AG04449 (cell line): ENCODE results near the gene USH2A.

ENCODE experiments used
- CTCF ChIA-PET: fragments of 350-600 bp; formaldehyde crosslinking; extraction: SDS; loops from one replicate; lab custom pipeline; 2021; ENCODE audit warnings: antibody characterized with exemption; lab: Yijun Ruan, JAX
- POLR2A ChIA-PET: fragments of 400-600, 350-600 bp; formaldehyde crosslinking; extraction: SDS; loops from one replicate; lab custom pipeline; 2020; ENCODE audit warnings: antibody characterized with exemption, inconsistent platforms; lab: Yijun Ruan, JAX
- DNase-seq: peaks from one replicate; pipeline ENCODE4 v3.0.0-alpha.2; 2010; ENCODE audit warnings: low read depth, low spot score
- H3K4me3 ChIP-seq: 2 replicates; pipeline ENCODE4 v1.5.1; 2011; ENCODE audit warnings: low read depth, mild to moderate bottlenecking, control low read depth, low read length
- CTCF ChIP-seq: IDR thresholded peaks from one replicate; pipeline ENCODE4 v1.5.1; 2011; ENCODE audit warnings: mild to moderate bottlenecking, moderate library complexity, low read length, control low read depth, inconsistent platforms; ENCODE audit not compliant: insufficient read depth; ENCODE audit errors: missing control alignments

USH2A gene

GRCh38 chr1:216044538-216044937 lies 378.7 kb downstream of the USH2A start:
- POLR2A ChIA-PET: no interaction called here
- no peak for TF ChIP-seq CTCF
- CTCF ChIA-PET: no interaction called here
- no peak for DNase-seq
- no peak overlapping the region for H3K4me3 ChIP-seq

- DNase-seq: no peak
- ChIA-PET CTCF (no interaction called here), POLR2A (no interaction called here)
- no peak overlapping the region for H3K4me3 ChIP-seq
- peak; percentile 44 for TF ChIP-seq CTCF
These were observed 388.7 kb downstream of the USH2A start for GRCh38 chr1:216034506-216034905.

GRCh38 chr1:216032961-216033614 lies 390.2 kb downstream of the USH2A start:
- H3K4me3 ChIP-seq: no peak overlapping the region
- no peak for DNase-seq
- ChIA-PET CTCF (no interaction called here), POLR2A (no interaction called here)
- TF ChIP-seq CTCF: no peak

GRCh38 chr1:216032284-216032683 lies 391.0 kb downstream of the USH2A start:
- no peak for DNase-seq
- TF ChIP-seq CTCF: no peak

GRCh38 chr1:216028631-216029030 lies 394.6 kb downstream of the USH2A start:
- DNase-seq: no peak
- no peak for TF ChIP-seq CTCF
- CTCF ChIA-PET: no interaction called here
- POLR2A ChIA-PET: no interaction called here
- H3K4me3 ChIP-seq: no peak overlapping the region

More at GRCh38 chr1:216032284-216032683, 391.0 kb downstream of the USH2A start:
- H3K4me3 ChIP-seq: no peak overlapping the region
- ChIA-PET CTCF (no interaction called here), POLR2A (no interaction called here)

GRCh38 chr1:216024546-216024945 lies 398.7 kb downstream of the USH2A start:
- POLR2A ChIA-PET: no interaction called here
- CTCF ChIA-PET: interaction anchor here (0.8 kb wide), 1 partner anchor 94 kb away, joined by 3 read pairs; no protein-coding TSS in a partner anchor
- no peak for DNase-seq
- H3K4me3 ChIP-seq: no peak overlapping the region
- TF ChIP-seq CTCF: no peak
